Suppressor macrophage (primary cell): ENCODE data around the gene NRXN3.
"Not testable (repeated sequence)": the region's sequence is repeated elsewhere in the genome, so short reads cannot be mapped to it uniquely, and the experiment has no call there.

ENCODE experiments used
- DNase-seq, 4 experiments: peaks; one replicate each; pipeline ENCODE4 v3.0.0-alpha.2; 2020 to 2022

Gene NRXN3

DNA sequence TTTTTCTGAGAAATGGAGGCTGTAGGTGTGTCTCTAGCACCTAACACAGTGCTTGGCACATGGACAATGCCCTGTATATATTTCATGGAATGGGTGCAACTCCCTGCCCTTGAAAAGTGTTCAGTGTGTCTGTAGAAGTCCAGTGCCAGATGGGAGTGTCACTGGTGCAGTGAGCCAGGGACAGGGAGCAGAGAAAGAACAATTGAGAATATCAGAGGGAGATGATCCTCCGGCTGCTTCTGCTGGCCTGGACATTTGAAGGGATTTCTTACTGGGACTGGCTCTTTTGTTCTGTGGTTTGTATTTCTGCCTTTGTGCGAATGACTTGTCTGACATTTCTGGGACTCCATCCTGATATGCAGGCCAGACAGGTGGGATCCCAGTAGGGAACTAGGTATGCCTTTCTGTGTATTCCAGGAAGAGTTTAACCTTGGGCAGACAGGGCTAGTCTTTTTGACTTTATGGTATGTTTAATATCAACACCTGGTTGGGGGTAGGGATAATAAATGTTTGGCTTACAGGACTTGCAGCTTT lies 328.0 kb downstream of the NRXN3 start:
- DNase-seq, result no peak

DNA sequence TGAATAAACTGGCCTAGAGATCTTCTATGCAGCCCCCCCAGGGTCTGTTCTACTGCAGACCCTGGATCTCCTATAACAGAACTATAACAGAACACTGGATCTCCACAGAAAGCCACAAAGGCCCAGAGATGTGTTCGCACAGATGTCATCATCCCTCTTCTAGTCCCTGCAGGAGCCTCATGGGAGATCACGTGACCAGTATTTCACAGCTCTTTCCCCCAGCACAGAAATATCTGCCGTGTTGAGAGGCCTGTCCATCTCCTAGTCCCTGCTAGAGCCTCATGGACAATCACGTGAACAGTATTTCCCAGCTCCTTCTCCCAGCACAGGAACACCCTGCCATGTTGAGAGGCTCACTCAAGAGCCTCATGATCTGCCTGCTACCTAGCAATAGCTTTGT lies 331.7 kb downstream of the NRXN3 start:
- no peak for DNase-seq

DNA sequence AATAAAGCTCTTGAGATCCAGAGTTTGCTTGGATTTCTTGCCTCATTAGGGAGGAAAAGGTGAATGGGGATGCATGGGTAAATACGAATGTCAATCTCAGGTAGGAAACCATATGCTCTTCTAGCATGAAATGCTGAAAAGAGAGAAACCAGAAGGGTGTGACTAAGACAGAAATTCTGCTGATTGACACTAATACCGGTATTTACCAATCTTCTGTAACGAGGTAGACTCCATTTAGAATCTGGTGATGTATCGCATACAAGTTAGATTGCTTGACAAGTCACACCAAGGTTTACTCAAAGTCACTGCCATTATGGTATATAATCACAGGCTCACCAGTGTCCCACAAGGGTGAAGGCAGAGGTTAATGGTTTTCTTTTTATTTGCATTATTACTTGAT lies 337.9 kb downstream of the NRXN3 start:
- DNase-seq, result no peak

DNA sequence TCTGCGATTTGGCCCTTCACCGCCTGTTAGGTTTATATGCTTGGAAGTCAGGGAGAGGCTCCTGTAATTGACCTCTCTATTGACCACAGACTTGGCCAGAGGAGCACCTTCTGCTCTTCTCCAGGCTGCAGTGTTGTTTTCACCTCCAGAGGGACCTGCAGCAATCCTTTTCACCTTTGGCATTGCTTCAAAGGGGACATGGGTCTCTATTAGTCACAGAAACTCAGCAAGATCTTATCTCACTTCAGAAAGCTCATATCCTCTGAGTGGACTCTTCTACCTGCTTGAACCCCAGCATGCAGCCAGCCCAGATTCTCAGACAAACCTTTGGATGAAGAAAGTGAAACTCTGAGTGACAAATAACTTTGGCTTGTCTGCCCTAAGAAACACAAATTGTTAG lies 339.3 kb downstream of the NRXN3 start:
- no peak for DNase-seq

DNA sequence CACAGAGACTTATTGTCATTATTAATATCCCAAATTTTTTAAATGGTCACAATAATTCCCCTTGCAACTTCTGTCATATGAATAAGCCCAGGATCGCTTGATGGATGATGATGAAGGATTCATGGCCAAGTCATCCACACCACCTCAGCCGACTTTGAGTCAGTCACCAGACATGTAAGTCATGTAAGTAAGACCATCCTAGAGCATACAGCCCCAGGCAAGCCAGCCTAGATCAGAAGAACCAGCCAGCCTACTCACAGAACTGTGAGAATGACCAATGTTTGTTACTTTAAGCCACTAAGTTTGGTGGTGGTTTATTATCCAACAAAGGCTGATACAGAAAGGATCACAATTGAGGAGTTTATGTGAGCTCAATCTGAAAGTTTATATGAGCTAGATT lies 341.8 kb downstream of the NRXN3 start:
- no peak for DNase-seq

DNA sequence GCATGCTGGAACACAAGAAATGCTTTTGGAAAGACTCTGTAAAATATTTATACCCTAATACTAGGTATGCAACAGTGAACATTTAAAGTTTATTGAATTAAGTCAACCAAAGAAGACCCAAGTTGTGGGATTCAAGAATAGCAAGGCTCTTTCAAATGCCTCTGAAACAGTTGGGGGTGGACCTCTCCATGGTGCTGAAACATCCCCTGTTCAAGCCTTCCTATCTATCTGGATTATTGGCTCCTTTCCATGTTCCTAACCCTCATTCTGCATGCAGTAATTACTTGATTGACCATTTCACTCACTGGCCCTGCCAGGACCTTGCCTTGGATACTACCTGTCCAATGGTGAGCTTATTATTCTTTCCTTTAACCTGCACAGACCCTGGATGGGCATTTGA lies 349.7 kb downstream of the NRXN3 start:
- DNase-seq, result peak; percentile 28 to 55 (median 44)

DNA sequence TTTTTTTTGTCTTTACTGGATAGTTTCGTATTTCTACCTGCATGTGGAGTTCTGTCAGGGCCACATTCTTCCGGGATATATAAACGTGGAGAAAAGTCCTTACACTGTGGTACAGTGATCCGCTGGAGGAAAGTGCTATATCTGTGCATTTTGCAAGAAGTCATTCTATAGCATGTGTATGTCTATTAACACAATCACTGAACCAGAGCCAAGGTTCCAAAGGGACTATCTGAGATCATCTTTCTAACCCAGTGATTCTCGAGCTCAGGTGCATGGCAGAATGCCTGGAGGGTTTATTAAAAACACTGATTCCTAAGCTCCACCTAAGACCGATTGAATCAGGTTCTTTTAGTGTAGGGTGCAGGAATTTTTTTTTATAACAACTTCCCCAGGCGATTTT lies 354.0 kb downstream of the NRXN3 start:
- no peak for DNase-seq

DNA sequence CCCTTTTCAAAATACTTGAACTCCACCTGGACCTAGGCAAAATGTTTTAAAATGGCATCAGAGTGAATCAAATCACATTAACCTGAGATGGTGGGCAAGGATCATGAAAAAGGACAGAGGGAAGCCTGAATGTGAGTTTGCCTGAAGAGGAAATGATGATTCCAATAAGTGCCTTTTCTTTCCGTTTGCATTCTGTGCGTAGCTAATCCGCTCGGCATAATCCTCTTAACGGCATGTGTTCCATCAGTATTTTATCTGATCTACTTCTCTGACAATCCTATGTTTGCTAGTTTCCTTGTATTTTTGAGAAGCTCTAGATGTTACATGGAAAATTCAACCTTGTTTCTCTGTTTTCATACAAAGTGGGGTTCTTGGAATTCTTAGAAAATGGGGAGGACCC lies 354.6 kb downstream of the NRXN3 start:
- no peak for DNase-seq

DNA sequence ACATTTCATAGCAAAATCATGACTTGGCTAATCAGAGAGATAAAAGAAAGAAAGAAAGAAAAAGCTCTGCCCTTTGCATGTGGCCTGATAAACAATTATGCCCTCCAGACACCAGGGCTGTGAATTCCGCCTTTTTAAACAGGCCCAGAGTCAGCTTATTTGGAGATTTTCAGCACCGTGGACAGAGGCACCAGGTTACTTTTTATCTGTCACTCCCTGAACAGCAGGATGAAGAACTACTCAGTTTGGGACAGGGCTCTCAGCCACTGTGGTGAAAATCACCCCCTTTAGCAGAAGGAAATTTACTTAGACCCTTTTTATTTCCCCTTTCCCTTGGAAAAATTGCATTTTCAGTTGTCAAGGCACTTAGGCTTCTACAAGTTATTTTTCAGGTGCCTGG lies 359.9 kb downstream of the NRXN3 start:
- peak; percentile 6 to 37 (median 14) for DNase-seq

DNA sequence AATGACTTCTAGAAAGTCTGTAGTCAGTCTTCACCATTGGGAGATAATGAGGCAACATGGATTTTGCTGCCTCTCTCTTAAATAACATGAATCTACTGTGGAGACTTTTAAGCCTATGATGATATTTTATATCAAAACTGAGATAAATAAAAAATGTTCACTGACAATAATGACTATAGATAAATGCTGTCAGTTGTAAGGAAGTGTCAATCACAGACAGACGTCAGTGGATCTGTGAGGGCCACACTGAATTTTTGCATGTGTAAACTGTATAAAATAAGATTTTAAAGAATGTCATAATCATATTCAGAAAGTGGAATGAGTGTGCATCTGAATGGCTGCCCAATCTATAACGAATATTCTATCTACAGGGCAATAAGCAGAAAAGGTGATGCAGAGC lies 364.0 kb downstream of the NRXN3 start:
- DNase-seq, result no peak

DNA sequence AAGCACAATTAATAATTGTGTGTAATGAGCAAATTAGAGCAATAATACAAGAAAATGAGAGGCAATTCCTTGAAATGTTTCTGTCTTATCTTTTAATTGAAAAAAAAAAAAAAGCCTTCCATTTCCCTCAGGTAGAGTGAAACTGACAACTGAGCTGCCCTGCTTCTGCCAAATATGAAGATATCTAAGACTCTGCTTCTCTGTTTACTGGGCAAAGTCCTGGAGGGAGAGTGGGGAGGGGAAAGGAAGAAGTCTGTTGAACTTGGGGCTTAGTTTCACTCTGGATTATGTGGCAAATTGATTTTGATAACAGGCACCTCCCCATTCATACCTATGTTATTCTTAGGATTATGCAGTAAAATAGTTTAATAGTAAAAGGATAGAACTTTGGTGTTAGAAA lies 364.9 kb downstream of the NRXN3 start:
- DNase-seq, result no peak

DNA sequence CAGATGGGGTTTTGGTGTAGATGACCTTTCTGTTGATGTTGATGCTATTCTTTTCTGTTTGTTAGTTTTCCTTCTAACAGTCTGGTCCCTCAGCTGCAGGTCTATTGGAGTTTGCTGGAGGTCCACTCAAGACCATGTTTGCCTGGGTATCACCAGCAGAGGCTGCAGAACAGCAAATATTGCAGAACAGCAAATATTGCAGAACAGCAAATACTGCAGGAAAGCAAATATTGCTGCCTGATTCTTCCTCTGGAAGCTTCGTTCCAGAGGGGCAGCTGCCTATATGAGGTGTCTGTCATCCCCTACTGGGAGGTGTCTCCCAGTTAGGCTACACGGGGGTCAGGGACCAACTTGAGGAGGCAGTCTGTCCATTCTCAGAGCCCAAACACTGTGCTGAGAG lies 371.6 kb downstream of the NRXN3 start:
- not testable (repeated sequence) for DNase-seq

DNA sequence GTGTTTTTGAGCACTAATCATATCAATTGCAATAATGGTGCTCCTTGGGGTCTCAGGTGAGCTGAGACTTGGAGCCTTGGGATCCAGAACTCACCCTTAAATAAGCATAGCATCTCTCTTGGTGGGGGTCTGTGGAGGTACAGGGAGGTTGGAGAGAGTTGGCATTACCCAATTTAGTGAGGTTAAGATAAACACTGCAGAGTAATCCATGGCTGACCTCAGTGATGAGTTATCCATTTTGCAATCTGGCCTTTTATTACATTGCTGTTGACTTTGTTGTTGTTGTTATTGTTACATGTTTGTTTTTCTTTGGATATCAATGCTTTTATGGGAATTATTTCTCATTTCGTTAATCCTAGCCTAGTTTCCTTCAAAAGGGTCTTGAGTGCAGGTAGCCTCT lies 373.3 kb downstream of the NRXN3 start:
- no peak for DNase-seq

DNA sequence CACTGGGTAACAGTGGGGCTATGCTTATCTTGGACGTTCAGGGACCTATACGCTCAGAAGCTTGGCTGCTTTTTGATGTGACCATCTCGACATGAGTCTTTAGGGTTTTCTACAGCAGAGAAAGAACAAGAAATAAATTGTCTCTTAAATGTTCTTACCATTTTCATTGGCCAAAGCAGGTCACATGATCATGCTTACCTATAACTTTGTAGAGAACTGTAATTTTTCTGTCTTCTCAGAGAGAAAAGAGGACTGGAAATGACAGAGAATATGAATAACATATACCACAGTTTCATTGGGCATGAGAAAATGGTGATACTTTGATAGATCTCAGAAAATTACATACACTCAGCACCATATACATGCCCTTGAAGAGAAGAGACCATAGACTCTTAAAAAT lies 390.9 kb downstream of the NRXN3 start:
- DNase-seq, result no peak

DNA sequence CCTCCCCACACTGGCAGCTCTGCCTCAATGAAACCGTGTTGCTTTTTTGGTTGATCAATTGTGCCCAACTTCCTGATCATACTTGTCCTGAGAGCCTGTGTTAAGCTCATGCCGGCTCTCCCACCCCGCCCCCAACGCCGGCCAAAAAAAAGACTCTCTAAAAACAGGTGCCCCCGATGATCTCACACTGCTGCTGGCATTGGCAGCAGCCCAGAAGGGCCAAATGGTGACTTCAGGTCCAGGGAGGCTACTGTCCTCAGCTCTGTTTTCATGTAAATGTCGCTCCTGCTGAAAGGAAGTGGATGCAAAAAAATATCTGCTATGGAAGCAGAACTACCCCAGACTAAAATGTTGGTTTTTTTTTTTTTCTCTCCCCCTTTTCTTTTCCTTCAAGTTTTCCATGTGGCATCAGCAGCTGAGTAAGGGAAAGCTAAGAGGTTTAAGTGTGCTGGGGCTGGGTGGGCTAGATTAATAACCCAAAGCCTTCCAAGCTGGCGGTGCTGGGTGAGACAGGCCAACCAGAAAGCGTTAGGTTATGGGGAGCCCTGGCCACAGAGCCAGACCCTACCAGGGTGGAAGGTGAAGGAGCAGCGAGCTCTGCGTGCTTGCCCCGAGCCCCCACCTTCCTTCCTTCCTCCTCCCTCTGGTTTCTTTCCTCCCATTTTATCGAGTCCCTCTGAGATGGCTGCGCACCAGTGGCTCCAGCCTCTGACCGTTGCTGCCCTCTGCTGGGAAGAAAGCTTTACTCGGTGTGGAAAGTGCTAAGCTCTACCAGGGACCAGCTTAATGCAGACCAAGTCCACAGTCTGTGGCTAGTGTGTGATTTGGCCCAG lies 396.1 kb downstream of the NRXN3 start:
- DNase-seq, result peak; percentile 78 to 86 (median 86)

DNA sequence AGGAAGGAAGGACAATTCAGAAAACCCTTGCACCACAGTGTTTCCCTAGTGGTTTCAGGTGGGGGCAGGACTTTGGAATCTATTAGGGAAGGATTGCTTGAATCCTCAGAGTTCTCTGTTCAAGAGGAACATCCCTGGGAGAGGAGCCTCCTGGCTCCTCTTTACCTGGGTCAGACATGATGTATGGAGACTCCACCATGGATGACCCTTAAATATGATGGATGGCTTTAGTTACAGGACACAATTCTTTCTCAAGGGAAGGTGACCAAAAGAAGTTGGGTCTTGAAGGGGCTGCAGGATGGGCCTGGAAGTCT lies 396.6 kb downstream of the NRXN3 start:
- DNase-seq, result no peak

DNA sequence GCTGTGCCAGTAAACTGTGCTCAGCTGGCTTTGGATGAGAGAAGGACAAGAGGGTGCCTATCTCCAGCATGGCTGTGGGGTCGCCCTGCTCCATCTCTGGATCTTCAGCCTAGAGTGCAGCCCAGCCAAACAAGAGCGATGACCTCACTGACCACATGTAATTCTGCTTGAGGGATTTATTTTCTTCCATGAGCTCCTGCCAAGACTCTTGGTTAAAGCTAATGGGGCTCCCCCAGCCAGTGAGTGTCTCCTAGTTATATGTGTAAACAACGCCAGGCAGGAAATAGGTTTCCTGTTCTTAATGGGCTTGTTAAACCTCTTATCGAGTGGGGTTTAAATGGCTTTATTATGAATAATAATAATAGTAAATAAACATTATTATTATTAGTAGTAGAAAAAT lies 397.2 kb downstream of the NRXN3 start:
- no peak for DNase-seq

DNA sequence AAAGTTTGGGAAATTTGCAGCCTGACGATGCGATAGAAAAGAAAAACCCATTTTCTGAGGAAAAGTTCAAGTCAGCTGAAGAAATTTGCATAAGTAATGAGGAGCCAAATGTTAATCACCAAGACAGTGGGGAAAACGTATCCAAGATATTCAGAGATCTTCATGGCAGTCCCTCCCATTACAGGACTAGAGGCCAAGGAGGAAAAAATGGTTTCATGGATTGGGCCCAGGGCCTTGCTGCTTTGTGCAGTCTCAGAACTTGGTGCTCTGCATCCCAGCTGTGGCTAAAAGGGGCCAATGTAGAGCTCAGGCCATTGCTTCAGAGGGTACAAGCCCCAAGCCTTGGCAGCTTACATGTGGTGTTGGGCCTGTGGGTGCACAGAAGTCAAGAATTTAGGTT lies 403.6 kb downstream of the NRXN3 start:
- DNase-seq, result not testable (repeated sequence)

DNA sequence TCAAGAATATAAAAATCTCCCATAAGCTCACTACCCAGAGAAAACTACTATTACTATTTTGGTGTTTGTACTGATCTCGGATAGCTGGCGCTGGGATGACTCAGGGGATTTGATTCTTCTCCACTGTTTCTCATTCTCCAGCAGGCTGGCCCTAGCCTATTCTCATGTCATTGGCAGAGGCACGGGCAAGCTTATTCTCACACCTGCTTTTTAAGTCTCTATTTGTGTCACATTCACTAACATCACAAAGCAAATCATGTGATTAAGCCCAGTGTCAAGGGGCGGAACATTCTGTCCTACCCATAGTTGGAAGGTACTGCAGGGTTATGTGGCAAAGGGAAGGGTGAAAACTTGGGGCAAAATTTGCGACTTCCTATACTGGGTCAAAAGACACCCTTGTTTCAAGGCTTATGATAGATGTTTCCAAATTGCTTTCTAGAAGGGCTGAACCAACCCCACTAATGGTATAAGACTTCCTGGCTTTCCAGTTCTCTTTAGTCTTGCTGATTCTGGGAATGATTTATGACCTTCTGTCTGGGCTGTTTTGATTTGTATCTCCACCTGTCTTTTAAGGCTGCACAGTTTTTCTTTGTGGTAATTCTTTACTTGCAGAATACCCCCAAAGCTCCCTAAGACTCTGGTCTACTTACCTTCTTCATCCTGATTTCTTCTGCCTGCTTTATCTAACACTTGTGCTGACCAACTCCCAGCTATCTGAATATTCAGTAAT lies 406.4 kb downstream of the NRXN3 start:
- DNase-seq, result no peak

DNA sequence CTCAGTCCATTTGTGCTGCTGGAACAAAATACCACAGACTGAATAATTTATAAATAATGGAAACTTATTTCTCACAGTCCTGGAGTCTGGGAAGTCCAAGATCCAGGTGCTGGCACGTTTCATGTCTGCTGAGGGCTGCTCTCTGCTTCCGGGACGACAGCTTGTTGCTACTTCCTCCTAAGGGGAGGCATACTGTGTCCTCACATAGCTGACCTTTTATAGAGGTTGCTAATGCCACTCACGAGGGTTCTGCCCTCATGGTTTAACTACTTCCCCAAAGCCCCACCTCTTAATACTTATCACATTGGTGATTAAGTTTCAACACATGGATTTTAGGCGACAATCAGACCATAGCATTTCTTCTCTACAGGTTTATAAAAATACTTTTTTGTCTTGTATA lies 411.1 kb downstream of the NRXN3 start:
- DNase-seq, result peak; percentile 33 to 63 (median 40)

DNA sequence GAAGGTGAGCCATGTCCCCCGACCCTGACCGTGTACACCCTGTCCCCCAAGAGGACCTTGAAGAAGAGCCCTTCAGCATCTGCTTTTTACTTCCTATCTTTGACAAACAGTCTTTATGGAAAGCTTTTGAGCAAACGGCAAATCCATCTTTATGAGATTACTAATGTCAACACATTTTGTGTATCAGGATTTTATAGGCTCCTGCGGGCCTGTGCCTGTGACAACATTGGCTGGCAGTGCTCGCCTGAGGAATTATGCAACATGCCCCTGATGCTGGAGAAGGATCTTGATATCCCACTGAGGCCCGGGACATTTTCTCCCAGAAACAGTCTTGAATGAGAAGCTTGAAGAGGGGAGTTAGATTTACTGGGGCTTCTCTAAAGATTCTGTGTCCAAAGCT lies 416.5 kb downstream of the NRXN3 start:
- DNase-seq, result no peak

DNA sequence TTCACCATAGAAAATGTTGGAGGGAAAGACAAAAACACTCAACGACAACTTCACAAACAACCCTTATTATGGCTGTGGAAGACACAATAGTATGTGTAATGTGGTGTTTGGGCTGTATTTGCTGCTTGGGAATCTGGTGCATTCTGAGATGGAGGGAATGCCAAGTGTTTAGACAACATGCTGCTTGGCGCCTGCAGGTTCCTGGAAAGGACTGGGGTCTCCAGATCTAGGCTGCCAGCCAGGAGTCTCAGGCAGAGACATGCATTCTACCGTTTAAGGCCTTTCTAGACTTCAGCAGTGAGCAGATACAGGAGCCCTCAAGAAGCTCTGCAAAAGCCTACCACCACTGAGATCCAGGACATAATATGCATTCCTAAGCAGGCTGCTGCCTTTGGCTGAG lies 418.7 kb downstream of the NRXN3 start:
- no peak for DNase-seq

DNA sequence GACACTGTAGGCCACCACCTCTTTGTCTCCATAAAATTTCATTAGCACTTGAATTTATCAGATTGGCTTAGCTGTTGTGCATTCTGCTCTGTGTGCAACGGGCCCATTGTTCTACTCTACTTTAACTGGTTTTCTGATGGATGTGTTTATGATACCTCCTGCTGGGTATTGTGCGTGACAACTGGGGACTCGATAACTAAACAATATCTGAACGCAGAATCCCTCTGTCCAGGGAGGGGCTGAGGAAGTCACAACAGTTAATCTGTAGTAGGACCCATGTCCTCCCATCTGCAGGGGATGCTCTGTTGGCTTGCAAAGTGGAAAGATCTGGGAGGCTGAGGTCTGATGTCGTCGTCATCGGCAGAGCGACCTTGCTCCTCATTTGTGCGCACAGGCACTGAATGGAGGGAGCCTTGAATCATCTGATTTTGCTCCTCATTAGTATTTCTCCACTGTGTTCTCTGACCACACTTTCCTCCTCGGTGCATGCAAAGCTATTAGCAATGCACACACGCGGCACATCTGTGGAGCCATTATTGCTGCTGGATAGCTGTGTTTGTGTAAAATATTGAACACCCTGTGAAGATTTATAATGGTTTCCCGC lies 422.5 kb downstream of the NRXN3 start:
- DNase-seq, result no peak

DNA sequence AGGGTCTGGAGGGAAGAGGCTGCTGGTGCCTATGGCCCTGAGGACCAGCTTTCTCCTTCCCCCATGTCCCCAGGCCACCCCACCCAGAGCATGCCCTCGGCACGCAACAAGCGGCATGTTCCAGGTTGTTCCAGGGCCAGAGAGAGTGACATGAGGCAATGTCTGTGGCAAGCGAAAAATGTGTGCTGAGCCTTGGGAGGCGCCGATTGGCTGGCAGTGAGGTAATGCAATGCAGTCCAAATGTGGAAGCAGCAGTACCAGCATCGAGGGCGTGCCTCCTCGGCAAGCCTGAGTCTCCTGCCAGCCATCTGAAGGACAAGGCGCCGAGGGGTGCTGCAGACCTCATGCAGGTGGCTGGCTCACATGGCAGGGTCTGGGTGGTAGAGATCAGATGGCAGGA lies 423.8 kb downstream of the NRXN3 start:
- no peak for DNase-seq
